NCI-H1436 treated with DMSO at 0.1 percent for 48 hours (cell line): ENCODE data around the gene CNTN4.
A peak's percentile ranks its signal among the peaks of the same experiment; 100 is the strongest.

Source experiments
- DNase-seq: peaks from one replicate; lab custom pipeline; 2025; lab: John Stamatoyannopoulos, UW

CNTN4 gene

GRCh38 chr3:2415083-2415482 is 316.4 kb downstream of the CNTN4 start:
- no peak for DNase-seq

- no peak for DNase-seq
These were observed 322.3 kb downstream of the CNTN4 start for GRCh38 chr3:2420919-2421318.

DNA sequence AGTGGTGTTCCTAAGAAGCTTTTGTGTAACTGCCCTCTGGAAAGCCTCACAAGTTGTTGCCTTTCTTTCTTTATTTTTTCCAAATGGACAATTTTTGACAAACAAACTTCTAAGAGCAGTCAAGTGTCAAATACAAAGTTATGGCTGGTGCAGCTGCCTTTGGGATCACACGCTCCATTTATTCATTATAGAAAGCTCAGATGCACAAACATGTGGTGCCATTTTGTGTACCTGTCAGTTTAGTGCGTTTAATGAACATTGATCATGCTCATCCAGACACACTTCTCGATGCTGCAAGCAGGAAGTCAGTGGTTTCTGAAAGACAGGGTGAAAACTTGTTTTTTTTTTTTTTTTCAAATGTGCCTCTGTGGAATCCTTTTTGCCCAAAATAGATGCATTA is 324.5 kb downstream of the CNTN4 start:
- DNase-seq, result no peak

- DNase-seq, result no peak
These were observed 342.9 kb downstream of the CNTN4 start for GRCh38 chr3:2441558-2441957.

DNA sequence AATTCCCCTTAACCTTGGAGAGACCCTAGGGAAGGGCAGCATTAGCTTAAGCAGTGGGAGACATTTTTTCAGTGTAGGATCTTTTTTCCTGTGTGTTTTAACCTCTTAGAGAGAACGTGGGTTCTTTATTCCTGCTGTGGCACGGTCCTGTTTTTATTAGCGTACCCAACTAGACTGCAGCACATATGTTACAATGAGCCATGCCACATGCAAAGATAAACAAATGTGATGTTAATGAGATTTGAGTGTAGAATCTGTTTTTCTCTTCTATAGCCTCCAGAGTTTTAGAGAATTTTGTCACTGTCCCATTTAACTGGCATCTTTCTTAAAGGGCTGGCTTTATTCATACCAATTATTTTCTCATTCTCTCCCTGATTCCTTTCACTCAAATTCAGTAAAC is 347.5 kb downstream of the CNTN4 start:
- DNase-seq, result no peak

DNA sequence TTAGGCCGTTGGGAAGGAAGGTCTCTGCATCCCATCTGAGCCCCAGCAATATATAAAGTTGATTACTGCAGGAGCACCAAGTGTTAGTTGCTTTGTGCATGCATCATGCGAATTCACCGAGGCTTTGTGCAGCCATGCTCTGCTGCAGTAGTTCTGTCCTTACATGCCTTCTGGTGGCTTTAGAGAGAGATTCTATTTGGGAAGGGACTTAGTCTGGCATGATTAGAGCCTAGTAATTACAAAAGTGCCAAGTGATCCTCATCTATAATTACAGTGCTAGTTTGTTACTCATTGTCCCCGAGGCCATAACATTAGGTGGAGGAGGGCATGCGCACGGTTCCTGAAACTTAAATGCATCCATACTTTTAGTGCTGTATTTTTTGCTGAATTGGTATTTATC is 353.6 kb downstream of the CNTN4 start:
- peak; percentile 4 for DNase-seq

- DNase-seq, result no peak
These were observed 356.2 kb downstream of the CNTN4 start for GRCh38 chr3:2454865-2455264.

DNA sequence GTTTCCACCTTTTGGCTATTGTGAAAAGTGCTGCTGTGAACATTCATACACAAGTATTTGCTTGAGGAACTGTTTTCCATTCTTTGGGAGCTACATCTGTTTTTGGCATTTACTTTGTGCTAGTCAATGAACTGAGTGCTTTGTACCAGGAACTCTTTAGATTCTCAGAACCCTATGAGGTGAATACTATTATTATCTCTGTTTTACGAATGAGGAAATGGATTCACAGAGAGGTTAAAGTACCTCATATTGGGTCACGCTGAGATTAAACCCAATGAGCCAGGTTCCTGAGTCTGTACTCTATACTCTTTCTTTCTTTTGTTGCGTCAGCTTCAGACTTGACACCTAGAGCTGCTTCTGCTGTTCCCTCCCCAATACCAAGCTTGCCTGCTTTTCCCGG is 358.1 kb downstream of the CNTN4 start:
- DNase-seq, result no peak

DNA sequence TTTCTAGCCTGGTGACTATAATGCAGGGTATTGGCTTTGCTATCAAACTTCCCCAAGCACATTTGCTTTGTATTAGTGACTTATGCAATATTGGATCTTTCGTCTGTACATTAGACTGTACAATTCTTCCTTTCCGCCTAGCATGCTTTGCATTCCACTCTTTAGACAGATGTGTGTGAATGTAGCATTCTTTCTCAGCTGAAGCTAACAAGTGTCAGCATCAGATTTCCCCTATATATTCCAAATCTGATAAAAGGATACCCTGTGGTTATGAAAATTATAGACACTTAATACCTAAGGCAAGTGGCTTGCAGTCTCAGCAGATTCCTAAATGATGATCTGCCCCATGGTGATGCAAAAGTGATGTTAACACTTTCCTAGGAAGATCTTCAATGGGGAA is 360.1 kb downstream of the CNTN4 start:
- DNase-seq, result no peak

GRCh38 chr3:2465842-2466241 is 367.2 kb downstream of the CNTN4 start:
- DNase-seq, result no peak

GRCh38 chr3:2468816-2469215 is 370.1 kb downstream of the CNTN4 start:
- DNase-seq, result no peak

GRCh38 chr3:2476996-2477395 is 378.3 kb downstream of the CNTN4 start:
- DNase-seq, result no peak

DNA sequence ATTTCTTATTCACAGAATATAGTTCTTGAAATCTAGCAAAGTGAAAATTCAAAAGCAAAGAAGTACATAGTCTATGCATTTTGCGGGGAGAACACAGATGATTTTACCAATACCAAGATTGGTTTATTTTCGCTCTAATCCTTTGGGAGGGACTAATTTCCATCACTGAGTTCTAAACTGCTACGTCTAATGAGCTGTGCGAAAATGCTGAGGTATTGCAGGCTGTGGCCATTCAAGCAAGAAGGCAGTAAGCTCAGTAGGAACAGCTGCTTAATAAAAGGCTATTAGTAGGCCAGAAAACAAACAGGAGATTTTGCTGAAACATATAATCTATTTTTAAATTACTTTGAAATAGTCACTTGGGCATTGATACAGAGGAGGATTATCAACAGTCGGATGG is 379.0 kb downstream of the CNTN4 start:
- no peak for DNase-seq

- no peak for DNase-seq
These were observed 385.7 kb downstream of the CNTN4 start for GRCh38 chr3:2484162-2485026.

DNA sequence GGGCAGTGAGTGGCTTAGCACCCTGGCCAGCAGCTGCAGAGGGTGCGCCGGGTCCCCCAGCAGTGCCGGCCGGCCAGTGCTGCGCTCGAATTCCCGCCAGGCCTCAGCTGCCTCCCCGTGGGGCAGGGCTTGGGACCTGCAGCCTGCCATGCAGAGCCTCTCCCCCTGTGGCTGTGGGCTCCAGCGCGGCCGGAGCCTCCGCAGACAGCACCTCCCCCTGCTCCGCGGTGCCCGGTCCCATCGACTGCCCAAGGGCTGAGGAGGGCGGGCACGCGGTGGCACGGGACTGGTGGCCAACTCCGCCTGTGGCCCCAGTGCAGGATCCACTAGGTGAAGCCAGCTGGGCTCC is 386.3 kb downstream of the CNTN4 start:
- no peak for DNase-seq

- no peak for DNase-seq
These were observed 397.1 kb downstream of the CNTN4 start for GRCh38 chr3:2495746-2496145.

GRCh38 chr3:2504912-2505311 is 406.2 kb downstream of the CNTN4 start:
- DNase-seq, result no peak

- DNase-seq, result no peak
These were observed 408.1 kb downstream of the CNTN4 start for GRCh38 chr3:2506776-2507175.

- no peak for DNase-seq
These were observed 412.0 kb downstream of the CNTN4 start for GRCh38 chr3:2510591-2511145.

GRCh38 chr3:2511356-2511755 is 412.7 kb downstream of the CNTN4 start:
- DNase-seq, result peak; percentile 52

GRCh38 chr3:2512881-2513280 is 414.2 kb downstream of the CNTN4 start:
- no peak for DNase-seq

DNA sequence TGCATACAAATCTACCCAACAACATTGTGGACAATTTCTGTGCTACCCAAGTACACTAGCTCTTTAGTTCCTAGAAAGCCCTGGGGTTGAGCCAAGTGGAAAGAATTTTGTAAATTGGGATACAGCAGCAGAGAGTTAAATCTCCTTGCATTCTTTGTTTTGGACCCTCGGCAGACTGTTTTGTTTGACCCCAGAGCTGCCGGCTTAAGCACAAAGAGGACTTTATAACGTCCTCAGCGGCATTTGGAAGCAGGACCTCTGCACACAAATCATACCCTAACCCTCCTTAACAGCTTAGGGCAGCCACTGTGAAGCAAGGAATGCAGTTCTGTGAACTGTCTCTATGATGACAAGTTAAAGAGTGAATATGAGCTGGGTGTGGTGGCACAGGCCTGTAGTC is 415.3 kb downstream of the CNTN4 start:
- no peak for DNase-seq

GRCh38 chr3:2516762-2517441 is 418.2 kb downstream of the CNTN4 start:
- DNase-seq, result no peak
